HG03064 (cell line): ENCODE data around the gene MLYCD.
"Not testable (repeated sequence)": the region's sequence is repeated elsewhere in the genome, so short reads cannot be mapped to it uniquely, and the experiment has no call there.

Experiments used
- ATAC-seq: cut with Tn5 transposase; IDR thresholded peaks from one replicate; pipeline ENCODE4 v1.9.1; 2021; ENCODE audit warnings: low read depth; ENCODE audit not compliant: unreplicated experiment

The MLYCD gene

GRCh38 chr16:83939266-83939855 lies 40.4 kb downstream of the MLYCD start:
- ATAC-seq, result no peak

GRCh38 chr16:83940119-83940518 lies 41.2 kb downstream of the MLYCD start:
- ATAC-seq, result no peak

GRCh38 chr16:83940630-83941378 lies 41.9 kb downstream of the MLYCD start:
- ATAC-seq, result no peak

- ATAC-seq, result not testable (repeated sequence)
These were observed 42.6 kb downstream of the MLYCD start for GRCh38 chr16:83941546-83941945.

GRCh38 chr16:83942074-83942473 lies 43.2 kb downstream of the MLYCD start:
- ATAC-seq, result no peak

GRCh38 chr16:83942815-83943515 lies 44.0 kb downstream of the MLYCD start:
- no peak for ATAC-seq

DNA sequence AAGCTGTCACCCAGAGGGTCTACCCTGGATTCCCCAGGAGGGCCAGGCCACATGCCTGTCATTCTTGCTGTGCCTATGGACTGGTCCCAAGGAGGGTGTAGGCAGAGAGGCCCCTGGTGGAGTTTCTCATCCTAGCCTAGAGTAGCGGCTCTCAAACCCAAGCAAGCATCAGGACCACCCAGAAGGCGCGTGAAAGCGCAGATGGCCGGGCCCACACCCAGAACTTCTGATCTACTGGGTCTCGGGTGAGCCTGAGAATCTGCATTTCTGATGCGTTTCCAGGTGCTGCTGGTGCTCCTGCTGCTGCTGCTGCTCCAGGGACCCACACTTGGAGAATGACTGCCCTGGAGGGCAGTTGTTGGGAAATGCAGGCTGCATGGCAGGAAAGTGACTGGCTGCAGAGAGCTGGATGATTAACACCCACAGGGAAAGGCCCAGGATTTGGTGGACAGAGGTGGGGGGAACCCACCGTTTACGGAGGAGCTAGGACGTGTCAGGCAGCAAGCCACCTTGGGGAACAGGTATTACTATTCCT lies 44.7 kb downstream of the MLYCD start:
- no peak for ATAC-seq

DNA sequence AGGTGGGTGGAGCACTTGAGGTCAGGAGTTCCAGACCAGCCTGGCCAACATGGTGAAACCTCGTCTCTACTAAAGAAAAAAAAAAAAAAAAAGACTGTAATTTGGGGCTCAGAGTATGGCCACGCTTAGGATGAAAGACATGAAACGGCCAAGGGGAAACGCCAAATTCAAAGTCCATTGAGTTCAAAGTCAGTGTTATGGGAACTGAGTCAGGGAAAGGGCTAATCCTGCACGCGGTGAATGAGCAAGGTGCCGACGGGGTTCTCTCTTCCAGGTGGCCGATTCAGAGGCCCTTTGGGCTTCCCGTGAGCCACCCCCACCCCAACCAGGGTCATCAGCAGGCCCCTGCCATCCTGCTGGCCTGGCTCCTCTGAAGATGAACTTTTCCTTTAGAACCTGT lies 46.7 kb downstream of the MLYCD start:
- ATAC-seq, result no peak

DNA sequence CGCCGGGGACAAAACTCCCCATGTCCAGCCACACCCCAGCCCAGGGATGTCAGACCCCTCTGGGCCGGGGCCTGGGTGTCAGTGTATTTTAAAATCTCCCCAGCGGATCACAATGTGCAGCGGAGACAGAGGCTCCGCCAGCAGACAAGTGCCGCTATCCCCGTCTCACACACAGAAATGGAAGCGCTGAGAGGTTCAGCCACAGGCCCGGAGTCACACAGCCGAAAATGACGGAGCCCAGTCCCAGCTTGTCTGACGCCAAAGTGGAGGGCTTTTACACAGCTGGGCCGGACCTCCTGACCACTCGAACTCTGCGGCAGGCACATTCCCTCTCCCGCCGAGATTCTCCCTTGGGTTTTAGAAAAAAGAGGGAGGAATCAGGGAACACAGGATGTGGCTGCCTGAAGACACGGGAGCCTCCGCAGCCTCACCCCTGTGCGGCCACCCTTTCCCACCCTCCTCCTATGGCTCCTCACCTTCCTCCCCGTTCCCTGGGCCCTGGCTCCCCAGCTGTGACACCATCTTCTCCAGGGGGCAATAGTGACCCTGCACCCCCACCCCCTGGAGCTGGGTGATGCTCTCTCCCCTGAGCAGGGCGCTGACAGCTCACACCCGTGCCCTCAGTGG lies 47.4 kb downstream of the MLYCD start:
- no peak for ATAC-seq

GRCh38 chr16:83946781-83947566 lies 48.1 kb downstream of the MLYCD start:
- no peak for ATAC-seq

DNA sequence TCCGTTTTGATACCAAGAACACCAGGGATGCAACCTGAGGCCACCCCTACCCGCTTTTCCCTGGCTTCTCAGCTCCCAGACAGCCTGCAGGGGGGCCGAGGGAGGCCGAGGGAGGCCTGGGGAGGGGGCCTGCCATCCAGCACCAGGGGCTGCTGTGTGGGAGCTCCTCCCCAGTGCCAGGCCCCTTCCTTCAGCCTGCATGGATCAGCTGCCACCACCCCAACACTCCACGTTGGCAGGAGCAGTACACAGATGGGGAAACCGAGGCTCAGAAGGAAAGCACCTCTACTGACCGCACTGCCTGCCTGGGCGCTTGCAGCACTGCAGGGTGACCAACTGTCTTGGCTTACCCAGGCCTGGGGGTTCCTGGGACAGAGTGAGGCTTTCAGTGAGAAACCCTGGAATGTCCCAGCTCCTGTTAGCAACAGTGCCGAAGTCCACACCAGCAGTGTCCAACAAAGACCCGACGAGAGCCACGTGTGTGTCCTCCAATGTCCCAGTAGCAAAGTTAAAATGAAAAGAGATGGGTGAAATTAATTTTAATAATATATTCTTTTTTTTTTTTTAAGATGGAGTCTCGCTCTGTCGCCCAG lies 48.8 kb downstream of the MLYCD start:
- no peak for ATAC-seq

GRCh38 chr16:83948914-83949723 lies 50.2 kb downstream of the MLYCD start:
- no peak for ATAC-seq

- ATAC-seq, result no peak
These were observed 50.7 kb downstream of the MLYCD start for GRCh38 chr16:83949724-83950001.

GRCh38 chr16:83950862-83951399 lies 52.0 kb downstream of the MLYCD start:
- ATAC-seq, result not testable (repeated sequence)

DNA sequence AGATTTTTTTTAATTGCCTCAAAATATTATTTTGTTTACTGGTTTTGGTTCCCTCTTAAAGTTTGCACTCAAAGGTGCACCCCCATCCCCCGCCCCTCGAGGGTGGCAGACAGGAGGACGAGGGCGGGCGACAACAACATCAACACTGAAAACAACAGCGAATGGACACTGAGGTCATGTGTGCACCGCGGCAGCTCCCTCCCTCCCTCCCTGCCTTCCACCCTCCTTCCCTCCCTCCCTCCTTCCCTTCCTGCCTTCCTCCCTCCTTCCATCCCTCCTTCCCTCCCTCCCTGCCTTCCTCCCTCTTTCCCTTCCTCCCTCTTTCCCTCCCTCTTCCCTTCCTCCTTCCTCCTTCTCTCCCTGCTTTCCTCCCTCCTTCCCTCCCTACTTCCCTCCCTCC lies 52.6 kb downstream of the MLYCD start:
- no peak for ATAC-seq

DNA sequence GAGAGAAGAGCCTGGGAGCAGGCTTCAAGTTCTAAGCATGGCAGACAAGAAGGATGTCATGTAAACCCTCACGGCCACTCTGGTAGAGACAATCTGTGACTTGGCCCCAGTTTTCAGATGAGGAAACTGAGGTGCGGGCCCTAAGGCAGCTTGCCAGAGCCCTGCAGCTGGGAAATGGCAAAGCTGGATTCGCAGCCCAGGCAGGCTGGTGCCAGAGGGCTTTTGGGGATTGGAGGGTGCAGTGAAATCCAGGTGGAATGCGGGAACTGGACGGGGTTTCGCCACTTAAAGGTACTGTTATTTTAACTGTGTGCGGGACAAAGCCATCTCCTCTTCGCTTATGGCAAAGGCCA lies 53.6 kb downstream of the MLYCD start:
- no peak for ATAC-seq

DNA sequence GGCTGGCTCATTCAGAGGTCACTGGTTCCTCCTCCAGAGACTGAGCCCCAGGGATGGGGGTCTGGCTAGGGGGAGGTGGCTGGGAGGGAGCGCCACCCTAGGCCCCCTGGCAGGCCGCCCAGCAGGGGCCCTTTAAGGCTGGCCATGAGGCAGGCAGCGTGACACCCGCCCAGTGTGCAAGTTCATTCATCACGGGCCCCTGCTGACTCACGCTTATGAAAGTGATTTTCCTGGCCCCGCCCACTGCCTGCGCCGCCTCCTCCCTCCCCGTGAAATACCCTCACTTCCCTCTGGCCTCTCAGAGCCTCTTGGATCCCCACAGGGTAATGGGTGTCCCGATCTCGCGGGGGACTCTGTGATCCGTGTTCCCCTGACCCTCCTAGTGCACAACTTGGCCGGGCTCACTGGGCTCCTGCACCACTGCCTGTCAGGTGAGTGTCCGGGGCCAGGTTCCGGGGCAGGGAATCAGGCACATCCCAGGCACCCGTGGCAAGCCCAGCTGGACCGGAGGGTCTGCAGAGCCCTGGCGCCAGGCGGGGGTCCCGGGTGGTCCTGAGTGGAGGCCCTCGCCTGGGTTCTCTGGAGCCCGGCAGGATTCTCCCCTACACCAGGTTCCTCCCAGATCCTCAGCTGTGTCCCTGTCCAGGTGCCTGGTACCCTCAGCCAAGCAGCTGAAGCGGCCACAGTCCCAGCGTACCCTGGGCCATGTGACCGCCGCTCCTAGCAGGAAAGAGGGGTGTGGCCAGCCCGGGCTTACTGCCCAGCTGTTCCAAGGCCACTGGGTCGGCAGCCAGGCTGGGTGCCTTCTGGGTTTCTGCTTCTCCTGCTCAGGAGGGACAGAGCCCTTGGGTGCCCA lies 54.3 kb downstream of the MLYCD start, which contains the start of gene OSGIN1:
Gene OSGIN1 (plus strand): TSS at position 301 of the 856 bp plus-strand sequence. CDS start 4,432 bp downstream, outside the sequence.
- ATAC-seq, result peak; percentile 77
